ENCODE results near the gene CALD1.

- TF ChIP-seq CTCF (IDR thresholded peaks at IDR 0.05) = no peak
- TF ChIP-seq EZH2phosphoT487 (IDR thresholded peaks at IDR 0.05) = no peak
These were observed 217.9 kb downstream of the CALD1 start for GRCh38 chr7:134997214-134997885.

Data from neural progenitor cell (in vitro differentiated cells).